GM18498 (cell line): Measurements from ENCODE around the gene DHRS7.
A peak's percentile ranks its signal among the peaks of the same experiment; 100 is the strongest.
"Not testable (repeated sequence)": the region's sequence is repeated elsewhere in the genome, so short reads cannot be mapped to it uniquely, and the experiment has no call there.

Experiments used
- ATAC-seq: cut with Tn5 transposase; IDR thresholded peaks from one replicate; pipeline ENCODE4 v1.9.1; 2021; ENCODE audit warnings: mild to moderate bottlenecking, moderate library complexity; ENCODE audit not compliant: unreplicated experiment

Gene DHRS7

GRCh38 chr14:60151715-60152114 lies 13.5 kb downstream of the DHRS7 start:
- ATAC-seq = peak; percentile 98

- ATAC-seq = no peak
Measured at GRCh38 chr14:60134702-60135101, 30.5 kb downstream of the DHRS7 start.

DNA sequence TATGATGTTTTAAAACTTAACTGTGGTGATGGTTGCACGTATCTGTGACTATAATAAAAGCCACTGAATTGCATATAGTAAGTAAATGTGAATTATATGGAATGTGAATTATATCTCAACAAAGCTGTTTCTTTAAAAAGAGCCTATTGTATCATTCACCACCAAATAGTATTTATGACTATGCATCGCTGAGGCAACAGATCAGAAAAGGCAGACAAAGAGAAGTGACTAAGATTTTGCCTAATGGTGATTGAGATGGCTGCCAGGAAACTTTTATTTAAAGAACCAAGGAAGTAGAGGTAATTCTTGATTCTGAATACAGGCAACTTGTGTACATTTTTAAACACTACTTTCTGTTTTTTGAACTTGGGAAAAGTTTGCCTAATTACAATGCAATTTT lies 31.7 kb downstream of the DHRS7 start:
- ATAC-seq = no peak

DNA sequence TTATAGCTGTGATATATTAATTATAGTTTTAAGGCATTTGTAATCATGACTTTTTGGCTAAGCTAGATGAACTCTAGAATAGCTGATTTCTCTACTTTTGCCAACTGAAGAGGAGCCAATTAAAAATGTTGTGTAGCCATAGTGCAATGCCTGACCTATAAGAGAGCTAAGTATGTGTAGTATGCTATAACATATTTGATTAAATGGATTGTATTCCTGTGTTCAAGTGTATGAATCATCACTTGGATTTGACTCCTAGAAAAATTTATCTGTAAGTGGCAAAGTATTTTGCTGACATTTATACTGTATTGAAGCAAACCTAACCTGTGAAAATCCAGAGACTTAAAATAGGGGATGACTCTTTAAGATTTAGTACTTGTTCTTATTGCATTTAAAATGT lies 39.3 kb downstream of the DHRS7 start:
- no peak for ATAC-seq

DNA sequence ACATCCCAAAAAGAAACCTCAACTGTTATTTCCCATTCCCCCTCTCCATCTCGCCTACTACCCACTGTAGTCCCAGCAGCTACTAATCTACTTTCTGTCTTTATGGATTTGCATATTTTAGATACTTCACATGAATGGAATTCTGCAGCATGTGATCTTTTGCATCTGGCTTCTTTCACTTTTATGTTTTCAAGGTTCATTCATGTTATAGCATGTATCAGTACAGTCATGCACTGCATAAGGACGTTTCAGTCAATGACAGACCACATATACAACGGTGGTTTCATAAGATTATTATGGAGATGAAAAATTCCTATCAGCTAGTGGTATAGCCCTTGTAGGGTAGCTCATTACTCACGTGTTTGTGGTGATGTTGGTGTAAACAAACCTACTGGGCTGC lies 49.0 kb downstream of the DHRS7 start:
- ATAC-seq = no peak

DNA sequence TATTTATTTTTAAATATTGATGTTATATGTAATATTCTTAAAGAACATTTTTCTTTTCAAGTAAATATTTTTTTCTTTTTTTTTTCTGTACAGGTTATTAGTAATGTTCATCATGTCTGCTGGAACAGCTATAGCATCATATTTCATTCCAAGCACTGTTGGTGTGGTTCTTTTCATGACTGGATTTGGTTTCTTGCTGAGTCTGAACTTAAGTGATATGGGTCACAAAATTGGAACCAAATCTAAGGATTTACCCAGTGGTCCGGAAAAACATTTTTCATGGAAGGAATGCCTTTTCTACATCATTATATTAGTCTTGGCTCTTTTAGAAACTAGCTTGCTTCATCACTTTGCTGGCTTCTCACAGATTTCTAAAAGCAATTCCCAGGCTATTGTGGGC lies 50.3 kb downstream of the DHRS7 start:
- no peak for ATAC-seq

GRCh38 chr14:60111732-60112131 lies 53.5 kb downstream of the DHRS7 start:
- ATAC-seq = no peak

GRCh38 chr14:60107477-60107876 lies 57.7 kb downstream of the DHRS7 start:
- no peak for ATAC-seq

GRCh38 chr14:60106339-60106738 lies 58.9 kb downstream of the DHRS7 start:
- no peak for ATAC-seq

DNA sequence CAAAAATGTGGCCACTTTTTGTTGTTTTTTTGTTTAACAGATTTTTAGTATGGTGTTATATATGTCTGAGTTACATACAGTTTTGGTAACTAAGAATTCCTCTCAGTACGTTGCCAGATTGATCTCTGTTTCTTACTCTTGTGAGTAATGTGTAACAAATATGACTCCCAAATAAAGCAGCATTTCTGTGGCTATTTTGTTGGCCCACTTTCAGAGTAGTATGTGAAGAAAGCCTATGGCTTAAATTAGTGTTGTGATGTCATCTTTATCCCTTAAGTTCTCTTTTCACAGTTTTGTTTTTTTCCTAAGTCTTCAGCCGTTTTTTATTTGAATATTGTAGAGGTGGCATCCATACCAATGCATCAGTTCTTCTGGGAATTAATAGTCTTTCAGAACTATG lies 62.8 kb downstream of the DHRS7 start:
- no peak for ATAC-seq

DNA sequence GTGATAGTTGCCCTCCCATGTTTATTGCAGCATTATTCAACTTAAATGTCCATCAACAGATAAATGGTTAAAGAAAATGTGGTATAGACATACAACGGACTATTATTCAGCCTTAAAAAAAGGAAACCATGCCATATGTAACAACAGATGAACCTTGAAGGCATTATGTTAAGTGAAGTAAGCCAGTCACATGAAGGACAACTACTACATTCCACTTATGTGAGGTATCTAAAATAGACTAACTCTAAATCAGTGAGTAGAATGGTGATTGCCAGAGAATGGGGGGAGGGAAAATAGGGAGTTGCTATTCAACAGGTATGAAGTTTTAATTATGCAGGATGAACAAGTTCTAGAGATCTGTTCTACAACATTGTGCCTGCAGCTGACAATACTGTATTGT lies 63.4 kb downstream of the DHRS7 start:
- no peak for ATAC-seq

GRCh38 chr14:60099855-60100254 lies 65.3 kb downstream of the DHRS7 start:
- not testable (repeated sequence) for ATAC-seq

- ATAC-seq = no peak
Measured at GRCh38 chr14:60097974-60098373, 67.2 kb downstream of the DHRS7 start.

DNA sequence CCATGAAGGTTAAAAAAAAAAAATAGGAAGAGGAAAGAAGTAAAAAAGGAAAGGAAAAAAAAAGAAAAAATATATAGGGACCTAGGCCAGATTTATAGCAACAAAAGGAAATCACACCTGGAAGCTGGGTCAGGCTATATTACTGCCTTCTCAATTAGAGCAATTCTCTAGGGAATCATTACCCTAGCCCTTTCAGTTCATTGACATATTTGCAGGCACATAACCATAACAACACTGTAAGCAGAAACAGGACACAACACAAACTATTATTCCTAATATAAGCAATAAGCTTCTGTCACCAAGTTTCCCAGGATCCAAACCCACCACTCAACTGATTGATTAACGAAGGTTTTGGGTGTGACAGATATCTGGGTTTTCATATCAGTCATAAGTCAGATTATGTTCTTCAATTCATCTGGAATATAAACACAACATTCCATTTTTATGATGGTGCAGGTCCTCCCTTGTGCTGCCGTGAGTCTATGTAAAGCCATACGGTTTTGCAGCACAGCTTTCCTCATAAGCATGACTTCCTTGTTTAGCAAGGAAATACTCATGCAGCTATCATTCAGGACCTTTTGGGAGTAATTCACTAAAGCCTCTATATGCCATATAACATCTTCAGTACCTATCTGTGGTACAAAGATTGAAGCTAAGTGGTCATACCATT lies 69.3 kb downstream of the DHRS7 start:
- no peak for ATAC-seq

GRCh38 chr14:60095231-60095630 lies 70.0 kb downstream of the DHRS7 start:
- no peak for ATAC-seq

- no peak for ATAC-seq
Measured at GRCh38 chr14:60094306-60094897, 70.8 kb downstream of the DHRS7 start.
